Activated CD8-positive, alpha-beta memory T cell treated with anti-CD3 and anti-CD28 coated beads for 1 hour (primary cell): ENCODE data around the gene SLC2A13.
"Not testable (repeated sequence)": the region's sequence is repeated elsewhere in the genome, so short reads cannot be mapped to it uniquely, and the experiment has no call there.

Experiments used
- DNase-seq, 2 donors: peaks; one replicate each; pipeline ENCODE4 v3.0.0-alpha.2; 2020; ENCODE audit warnings: low read depth in 1 of 2; ENCODE audit errors: extremely low read depth in 1 of 2

The SLC2A13 gene

GRCh38 chr12:39830171-39830570, 275.7 kb downstream of the SLC2A13 start:
- no peak for DNase-seq

DNA sequence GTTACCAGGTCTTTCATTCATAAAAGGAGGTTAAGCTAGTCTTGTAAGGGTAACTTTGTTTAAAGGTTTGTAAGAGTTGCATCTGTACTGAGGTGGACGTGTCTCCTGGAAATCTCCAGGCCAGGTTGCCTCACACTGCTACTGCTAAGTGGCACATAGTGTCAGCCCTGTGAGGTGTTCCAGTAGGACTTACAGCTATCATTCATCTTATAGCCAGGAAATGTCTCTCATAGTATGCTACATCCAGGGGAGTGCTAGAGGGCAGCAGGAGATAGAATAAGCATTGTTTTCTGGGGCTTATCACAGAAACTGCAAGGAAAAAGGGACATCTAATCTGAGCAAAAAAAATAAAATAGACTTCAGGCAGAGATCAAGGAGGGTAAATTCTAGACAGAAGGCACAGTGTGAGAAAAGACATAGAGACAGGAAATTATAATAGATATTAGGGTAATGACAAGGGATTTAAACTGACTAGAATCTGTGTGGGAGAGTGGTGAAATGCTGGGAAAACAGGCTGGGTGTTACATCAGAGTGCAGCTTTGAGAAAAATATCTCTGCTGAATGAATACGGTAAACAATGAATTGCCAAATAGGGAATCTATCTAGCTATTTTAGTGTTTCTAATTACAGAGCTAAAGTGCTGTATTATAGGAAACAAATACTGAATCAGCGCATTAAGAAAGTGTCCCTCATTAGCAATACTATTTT, 281.2 kb downstream of the SLC2A13 start:
- DNase-seq = no peak

DNA sequence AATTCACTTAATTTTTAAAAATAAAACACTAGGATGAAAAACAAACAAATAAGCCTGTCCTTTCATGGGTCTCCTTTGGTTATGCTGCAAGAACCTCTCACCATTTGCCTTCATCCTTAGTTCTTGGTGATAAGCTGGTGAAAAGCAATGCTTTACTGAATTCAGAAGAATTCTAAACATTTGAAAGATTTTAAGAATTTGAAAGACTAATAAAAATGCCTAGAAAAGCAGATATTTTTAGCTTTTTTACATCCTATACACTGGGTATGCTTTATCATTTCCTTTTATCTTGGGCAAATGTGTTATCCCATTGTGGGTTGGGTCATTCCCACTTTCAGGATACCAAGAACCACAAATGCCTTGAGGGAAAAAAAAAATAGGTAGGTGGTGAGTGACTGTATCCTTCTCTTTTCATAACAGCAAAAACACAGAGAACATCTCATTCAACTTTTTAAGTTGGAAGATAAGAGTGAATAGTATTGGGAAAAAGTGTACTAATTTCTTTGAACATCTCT, 289.2 kb downstream of the SLC2A13 start:
- no peak for DNase-seq

DNA sequence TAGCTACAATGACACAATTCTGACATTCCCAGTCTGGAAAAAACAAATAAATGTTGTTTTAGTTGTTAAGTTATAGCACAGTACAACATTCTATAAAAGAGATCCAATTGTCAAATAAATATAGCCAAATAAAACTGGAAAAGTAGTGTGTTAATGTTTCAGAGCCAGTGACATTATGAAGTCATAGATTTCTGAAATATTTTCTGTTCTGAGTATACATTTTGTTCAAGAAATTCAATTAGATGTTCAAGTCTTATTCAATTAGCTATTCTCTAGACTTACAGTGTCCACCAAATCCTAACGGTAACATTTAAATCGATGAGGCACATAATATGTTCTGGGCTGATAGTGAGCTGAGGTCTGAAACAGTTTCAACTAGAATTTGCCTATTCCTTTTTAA, 290.1 kb downstream of the SLC2A13 start:
- no peak for DNase-seq

DNA sequence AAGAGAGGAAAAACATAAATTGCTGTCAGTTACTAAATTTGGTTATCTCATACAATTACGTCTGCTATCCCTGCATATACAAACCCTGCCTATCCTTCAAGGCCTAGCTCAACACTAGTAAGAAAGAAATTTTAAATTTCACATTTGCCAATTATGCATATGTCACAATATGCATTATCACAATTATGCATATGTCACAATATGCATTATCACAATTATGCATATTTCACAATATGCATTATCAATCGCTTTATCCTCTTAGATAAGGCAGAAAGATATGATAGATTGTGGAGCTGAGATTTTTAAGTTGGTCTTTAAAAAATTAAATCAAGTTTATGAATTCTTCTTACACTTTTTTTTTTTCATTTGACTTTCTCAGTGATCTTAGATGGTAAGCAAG, 291.3 kb downstream of the SLC2A13 start:
- DNase-seq = no peak

DNA sequence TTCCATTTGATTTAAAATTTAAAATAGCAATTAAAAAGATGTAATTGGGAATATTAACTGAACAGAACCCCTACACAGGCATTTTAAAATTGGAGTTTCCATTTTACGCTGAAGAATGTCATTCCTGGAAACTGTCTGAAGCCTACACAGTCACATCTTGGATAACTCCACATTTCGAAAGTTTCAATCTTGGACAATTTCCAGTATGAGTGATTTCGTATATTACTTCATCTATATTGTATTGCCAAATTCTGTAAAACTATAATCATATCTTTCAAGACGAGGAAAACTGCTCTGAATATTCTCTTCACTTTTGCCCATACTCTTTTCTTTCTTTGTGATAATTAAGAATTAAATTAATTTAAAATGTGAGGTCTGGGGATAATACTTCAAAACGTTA, 292.1 kb downstream of the SLC2A13 start:
- no peak for DNase-seq

DNA sequence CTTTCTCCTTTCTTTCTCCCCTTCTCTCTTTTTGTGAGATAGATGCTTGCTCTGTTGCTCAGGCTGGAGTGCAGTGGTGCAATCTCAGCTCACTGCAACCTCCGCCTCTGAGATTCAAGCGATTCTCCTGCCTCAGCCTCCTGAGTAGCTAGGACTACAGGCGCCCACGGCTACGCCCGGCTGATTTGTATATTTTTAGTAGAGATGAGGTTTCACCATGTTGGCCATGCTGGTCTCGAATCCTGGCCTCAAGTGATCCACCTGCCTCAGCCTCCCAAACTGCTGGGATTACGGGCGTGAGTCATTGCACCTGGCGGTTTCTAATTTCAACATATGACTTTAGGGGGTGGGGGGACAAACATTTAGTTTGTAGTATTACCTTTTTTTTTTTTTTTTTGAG, 293.4 kb downstream of the SLC2A13 start:
- not testable (repeated sequence) for DNase-seq

DNA sequence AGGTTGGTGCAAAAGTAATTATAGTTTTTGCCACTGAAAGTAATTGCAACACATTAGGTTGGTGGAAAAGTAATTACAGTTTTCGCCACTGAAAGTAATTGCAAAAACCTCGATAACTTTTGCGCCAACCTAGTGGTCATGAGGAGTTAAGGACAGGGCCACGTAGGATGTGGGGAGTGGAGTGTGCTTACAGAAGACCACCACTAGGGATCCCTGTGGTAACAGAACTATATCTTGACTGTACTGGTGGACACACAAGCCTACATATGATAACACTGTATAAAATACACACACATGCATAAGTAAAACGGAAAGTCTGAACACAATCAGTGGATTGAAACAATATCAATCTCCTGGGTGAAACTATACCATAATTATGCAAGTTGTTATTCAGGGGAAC, 298.8 kb downstream of the SLC2A13 start:
- no peak for DNase-seq

GRCh38 chr12:39805651-39806050, 300.2 kb downstream of the SLC2A13 start:
- no peak for DNase-seq

DNA sequence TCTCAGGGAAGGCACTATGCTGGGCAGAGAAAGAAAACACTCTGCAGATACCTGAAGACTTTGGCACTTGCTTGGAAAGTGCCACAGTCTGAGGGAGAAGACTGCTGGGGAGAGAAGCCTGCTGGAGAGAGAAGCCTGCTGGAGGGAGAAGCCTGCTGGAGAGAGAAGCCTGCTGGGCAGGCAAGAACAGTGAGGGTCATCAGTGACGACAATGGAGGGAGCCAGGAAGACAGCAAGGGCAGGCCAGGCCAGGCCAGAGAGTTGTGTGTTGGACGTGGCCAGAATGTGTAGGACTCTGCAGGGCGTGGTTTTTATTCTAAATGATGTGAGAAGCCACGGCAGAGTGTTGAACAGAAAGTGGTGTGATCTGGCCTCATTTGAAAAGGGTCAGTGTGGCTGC, 301.0 kb downstream of the SLC2A13 start:
- no peak for DNase-seq

- no peak for DNase-seq
These were observed 301.4 kb downstream of the SLC2A13 start for GRCh38 chr12:39804479-39804878.

DNA sequence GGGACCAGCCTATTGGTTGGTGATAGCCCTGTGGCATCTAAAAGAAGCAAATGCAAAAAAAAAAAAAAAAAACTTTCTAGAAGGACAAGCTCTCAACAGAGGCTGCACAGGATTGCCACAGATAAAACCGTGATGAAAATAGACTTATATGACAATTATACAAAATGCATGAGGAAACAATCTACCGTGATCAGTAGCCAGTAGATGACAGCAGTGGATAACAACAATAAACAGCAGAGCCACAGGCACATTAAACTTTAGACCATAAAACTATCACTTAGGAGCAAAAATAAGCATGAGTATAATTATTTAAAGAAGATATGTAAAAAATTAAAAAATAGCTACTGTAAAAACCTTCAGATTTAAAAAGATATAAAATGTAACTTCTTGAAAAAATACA, 302.7 kb downstream of the SLC2A13 start:
- no peak for DNase-seq

DNA sequence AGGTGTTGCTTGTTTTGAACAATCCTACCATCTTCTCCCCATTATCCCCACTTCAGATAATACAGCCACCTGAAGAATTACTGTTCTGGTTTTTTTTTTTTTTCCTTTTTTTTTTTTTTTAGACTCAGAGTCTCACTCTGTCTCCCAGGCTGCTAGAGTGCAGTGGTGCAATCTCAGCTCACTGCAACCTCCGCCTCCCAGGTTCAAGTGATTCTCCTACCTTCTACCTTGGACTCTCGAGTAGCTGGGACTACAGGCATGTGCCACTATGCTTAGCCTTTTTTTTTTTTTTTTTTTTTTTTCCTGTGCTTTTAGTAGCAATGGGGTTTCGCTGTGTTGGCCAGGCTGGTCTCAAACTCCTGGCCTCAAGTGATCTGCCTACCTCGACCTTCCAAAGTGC, 306.9 kb downstream of the SLC2A13 start:
- DNase-seq = no peak

DNA sequence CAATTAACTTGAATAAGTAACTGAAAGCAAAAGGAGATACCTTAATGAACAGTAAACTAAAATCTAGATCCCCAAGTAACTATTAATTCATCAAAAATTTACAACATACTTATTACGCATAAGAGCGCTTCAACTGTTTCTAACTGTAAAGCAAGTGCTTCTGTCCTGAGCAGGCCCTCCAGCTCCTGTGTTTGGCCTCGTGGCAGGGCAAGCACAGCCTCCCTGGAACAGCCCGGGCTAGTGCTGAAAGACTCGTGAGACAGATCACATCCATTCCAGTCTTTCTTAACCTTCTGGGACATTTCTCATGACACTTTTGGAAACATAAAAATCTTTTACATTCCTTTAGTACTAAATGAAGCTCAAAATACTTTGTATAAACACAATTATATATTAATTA, 307.5 kb downstream of the SLC2A13 start:
- DNase-seq = no peak

GRCh38 chr12:39795481-39795880, 310.4 kb downstream of the SLC2A13 start:
- DNase-seq = no peak

DNA sequence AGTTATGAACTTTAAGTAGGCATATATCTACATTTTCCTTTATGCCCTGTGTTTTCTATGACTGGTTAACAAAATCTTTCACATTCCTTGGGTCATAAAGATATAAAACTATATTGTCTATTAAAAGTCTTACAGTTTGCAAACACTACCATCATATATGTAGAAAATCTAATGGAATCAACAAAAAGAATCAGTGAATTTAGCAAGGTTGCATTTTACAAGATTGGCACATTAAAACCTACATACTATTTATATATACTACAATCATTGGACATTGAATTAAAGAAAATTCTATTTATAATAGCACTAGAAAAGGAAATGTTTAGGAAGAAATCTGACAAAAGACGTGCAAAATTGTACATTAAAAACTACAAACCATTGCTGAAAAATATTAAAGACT, 312.9 kb downstream of the SLC2A13 start:
- DNase-seq = no peak

DNA sequence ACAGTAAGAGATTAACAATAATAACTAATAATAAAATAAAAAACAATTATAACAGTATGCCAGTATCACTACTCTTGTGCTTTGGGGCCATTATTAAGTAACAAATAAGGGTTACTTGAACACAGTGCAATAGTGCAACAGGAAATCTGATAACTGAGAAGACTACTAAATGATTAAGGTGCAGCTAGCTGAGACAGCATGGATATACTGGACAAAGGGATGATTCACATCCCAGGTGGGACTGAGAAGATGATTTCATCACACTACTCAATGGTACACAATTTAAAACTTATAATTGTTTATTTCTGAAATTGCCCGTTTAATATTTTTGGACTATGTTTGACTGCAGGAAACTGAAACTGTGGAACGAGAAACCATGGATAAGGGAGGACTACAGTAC, 317.6 kb downstream of the SLC2A13 start:
- DNase-seq = no peak

DNA sequence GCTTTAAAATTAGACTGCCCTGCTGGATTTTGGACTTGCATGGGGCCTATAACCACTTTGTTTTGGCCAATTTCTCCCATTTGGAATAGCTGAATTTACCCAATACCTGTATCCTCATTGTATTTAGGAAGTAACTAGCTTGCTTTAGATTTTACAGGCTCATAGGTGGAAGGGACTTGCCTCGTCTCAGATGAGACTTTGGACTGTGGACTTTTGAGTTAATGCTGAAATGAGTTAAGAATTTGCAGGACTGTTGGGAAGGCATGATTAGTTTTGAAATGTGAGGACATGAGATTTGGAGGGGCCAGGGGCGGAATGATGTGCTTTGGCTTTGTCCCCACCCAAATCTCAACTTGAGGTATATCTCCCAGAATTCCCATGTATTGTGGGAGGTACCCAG, 320.1 kb downstream of the SLC2A13 start:
- not testable (repeated sequence) for DNase-seq

DNA sequence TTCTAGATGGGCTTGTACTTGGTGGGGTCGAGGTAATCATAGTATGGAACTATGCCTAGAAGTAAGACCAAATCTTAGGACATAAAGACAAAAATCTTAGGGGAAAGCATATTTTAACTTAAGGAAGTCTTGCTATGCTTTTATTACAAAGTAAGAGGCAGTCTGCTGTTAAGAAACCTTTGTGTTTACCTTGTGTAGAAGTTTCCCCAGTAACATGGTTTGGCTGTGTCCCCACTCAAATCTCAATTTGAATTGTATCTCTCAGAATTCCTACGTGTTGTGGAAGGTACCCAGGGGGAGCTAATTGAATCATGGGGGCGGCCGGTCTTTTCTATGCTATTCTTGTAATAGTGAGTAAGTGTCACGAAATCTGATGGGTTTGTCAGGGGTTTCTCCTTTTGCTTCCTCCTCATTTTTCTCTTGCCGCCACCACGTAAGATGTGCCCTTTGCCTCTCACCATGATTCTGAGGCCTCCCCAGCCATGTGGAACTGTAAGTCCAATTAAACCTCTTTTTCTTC, 323.8 kb downstream of the SLC2A13 start:
- no peak for DNase-seq

DNA sequence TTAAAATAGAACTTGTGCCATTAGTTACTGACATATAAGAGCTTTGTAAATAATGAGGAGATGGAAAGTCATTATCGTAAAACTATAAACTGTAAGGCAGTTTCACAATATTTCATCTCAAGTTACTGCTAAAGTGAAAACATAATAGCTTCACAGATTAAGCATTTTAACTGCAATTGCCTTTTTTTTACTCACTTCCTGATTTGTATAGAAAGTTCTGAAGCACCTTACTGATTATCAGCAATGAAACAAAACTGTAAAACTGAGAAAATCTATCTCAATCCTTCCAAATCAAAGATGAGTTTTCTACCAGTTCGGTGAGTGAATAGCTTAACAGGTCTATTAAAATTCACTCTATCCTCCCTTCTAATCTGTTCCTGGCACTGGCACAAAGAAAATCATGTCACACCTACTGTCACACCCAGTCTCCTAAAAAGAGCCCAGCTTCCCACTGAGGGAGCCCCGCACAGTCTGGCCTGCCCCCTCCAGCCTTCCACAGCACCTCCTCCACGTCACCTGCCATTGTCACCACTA, 324.9 kb downstream of the SLC2A13 start:
- no peak for DNase-seq

DNA sequence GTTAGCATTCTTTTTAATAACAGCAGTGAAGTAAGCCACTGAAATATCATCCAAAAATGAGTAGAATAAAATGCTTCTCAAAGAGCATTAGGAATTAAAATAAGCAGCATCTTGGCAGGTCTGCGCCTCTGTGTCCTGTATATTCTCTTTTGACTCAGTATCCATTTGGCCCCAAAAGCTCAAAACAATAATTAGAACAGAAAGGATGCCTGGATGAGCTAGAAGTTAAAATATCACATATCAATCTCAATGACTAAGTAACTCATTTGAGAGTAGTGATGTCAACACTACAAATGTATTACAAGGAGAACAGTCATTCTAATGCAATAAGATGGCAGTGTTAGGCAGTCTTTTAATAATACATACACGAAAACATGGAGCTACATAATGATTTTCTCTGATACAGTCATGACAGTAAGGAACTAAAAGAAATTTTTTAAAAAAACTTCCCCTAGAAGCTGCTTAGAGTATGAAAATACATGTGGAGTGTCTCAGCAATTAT, 325.4 kb downstream of the SLC2A13 start:
- DNase-seq = no peak

DNA sequence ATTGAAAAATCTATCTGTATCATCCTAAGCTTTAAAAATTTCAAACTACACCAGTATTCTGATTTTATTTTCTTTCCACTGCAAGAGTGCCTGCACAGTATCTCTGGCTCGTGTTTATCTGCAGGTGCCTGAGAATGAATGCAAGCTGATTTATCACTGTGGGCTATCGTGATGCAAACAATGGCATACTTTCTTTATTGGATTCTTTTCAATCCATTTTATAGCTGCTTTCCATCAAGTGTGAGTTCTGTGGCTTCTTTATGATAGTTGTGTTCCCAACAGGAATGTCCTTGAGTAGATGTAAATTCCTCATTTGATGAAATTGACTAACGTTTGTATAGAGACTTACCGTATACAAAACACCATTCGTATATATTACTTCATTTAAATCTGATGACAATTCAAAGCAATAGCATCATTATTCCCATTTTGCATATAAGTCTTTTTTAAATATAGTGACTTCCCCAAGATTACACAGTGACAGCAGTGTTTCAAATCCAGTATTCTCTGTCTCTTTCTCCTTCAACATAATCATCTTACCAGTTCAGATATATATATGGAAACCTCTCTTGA, 326.0 kb downstream of the SLC2A13 start:
- DNase-seq = no peak
